ENCODE data around the gene RTN4R. TPM values are rescaled to one million over a fixed set of nuclear protein-coding genes. Genes with fewer than 3 reads are reported as not detected.

Gene RTN4R
- total RNA-seq, 2 experiments from 2014 or later = 2.3 to 3.1 TPM

DNA sequence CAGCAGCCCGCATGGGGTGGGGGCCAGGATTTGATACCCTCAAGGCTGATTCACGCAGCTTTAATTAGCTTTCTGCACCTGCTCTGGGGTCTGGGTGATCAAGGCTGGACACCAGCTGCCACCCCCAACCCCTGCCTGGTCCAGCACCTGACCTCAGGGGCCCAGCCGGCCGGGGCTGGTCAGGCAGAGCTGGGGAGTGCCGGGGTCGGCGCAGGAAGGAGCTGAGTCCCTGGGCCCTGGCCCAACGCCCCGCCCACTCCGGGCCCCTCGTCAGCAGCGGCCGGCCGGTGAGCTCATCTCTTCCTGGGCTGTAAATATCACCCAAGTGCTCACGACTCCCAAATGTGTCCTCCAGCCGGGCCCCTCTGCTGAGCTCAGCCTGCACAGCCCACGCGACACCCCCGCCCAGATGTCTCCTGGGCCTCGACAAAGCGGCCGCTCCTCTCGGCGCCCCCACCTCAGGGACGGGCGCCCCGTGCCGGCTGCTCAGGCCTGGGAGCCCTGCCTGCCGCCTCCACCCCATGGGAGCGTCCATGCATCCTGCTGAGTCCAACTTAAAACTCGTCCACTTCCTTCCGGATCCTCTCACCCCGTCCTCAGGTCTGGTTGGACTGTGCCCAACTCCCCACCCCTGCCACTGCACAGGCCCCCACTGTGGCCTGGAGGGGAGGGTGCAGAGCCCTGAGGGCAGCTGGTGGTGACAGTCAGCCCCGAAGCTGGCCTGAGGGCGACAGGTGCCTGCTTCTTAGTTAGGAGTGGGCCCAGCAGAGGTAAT is 29.0 kb downstream of the RTN4R start:
- H3K27ac Mint-ChIP-seq = peak overlapping the region; percentile 86
- POLR2A ChIA-PET = interaction anchor here (0.9 to 1.3 kb wide), 5 partner anchors 9 to 82 kb away, joined by 3 to 4 read pairs (median 3); partner anchors contain the start of gene DGCR6L

DNA sequence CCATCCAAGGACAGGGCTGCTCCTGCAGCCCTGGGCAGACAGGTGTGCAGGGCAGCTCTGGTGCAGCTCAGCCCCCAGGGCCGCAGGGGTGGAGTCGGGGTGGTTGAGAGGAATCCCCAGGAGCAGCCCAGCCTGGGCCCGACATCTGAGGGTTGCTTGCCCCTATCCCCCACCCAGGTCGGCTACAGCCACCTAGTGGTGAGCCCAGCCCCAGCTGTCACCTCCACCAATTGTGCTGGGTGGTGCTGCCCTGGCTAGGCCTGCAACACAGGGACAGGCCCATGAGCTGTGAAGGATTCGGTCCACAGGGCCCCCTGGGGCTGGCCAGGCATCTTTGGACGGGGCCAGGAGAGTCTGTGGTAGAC is 29.6 kb downstream of the RTN4R start:
- H3K36me3 Mint-ChIP-seq (ENCODE audit: low read depth) = no peaks in the 10 kb centered on the region
- no peaks in the 10 kb centered on the region for H3K27me3 Mint-ChIP-seq
- no peaks in the 10 kb centered on the region for H3K9me3 Mint-ChIP-seq
- peak; percentile 70 for DNase-seq
- ChIA-PET CTCF (interaction anchor here (1.0 to 2.3 kb wide), 6 partner anchors 10 to 83 kb away, joined by 3 to 18 read pairs (median 4); no protein-coding TSS in a partner anchor), POLR2A (interaction anchor here (0.9 to 1.3 kb wide), 6 partner anchors 9 to 81 kb away, joined by 3 to 4 read pairs (median 3); partner anchors contain the start of gene DGCR6L)
- peaks cover 27% of the 10 kb centered on the region for H3K4me1 Mint-ChIP-seq
- no peak overlapping the region for H3K4me3 Mint-ChIP-seq
- H3K27ac Mint-ChIP-seq = peak overlapping the region; percentile 86

More for the DNA sequence above, 29.0 kb downstream of the RTN4R start:
- no peaks in the 10 kb centered on the region for H3K27me3 Mint-ChIP-seq
- H3K4me3 Mint-ChIP-seq = no peak overlapping the region
- DNase-seq = no peak
- H3K4me1 Mint-ChIP-seq = peaks cover 33% of the 10 kb centered on the region
- H3K36me3 Mint-ChIP-seq (ENCODE audit: low read depth) = no peaks in the 10 kb centered on the region
- CTCF ChIA-PET = interaction anchor here (0.6 to 2.3 kb wide), 7 partner anchors 9 to 89 kb away, joined by 3 to 18 read pairs (median 3); no protein-coding TSS in a partner anchor
- H3K9me3 Mint-ChIP-seq = no peaks in the 10 kb centered on the region

DNA sequence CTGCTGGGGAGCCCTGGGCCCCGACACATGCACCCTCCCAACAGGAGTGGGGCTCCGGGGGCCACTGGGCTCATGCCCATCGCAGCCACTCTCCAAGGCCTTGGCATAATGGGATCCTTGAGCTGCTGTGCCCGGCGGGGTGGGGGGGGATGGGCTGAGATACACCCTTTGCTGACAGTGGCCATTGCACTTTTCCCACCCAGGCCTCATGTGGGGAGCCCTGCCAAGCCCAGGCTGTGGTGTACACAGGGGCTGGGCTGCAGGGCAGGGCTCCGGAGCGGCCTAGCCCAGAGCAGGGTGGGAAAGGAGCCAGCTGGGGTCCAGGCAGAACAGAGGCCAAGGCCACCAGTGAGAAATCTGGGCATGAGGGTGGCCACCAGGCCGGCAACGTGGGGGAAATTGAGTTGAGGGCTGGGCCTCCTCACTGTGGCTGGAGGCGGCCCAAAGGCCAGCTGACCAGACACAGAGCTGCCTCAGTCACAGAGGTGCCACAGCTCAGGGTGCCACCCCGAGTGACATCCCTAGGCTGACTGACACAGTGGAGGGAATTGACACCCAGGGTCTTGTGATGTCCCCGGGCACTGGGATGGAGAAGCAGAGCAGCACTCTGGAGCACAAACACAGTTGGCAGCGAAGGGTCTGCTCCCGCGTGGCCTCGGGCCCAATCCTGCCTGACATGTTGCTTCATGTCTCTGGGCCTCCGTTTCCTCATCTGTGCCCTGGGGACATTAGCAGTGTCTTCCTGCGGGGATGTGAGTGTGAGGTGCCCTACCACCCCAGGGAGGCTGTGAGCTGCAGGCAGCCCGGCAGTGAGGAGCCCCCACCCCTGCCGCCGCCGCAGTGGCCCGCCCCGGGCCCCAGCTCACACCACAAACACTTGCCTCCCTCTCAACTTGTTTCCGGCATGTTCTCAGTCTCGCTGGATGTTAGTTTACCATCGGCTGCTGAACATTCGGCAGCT is 30.4 kb downstream of the RTN4R start:
- Mint-ChIP-seq H3K36me3 (ENCODE audit: low read depth) (no peaks in the 10 kb centered on the region), H3K27me3 (no peaks in the 10 kb centered on the region), H3K9me3 (no peaks in the 10 kb centered on the region), H3K4me3 (no peak overlapping the region), H3K4me1 (peaks cover 21% of the 10 kb centered on the region), H3K27ac (peak overlapping the region; percentile 86)
- CTCF ChIA-PET = interaction anchor here (1.2 to 2.3 kb wide), 5 partner anchors 28 to 82 kb away, joined by 3 to 18 read pairs (median 4); no protein-coding TSS in a partner anchor
- peak; percentile 54 for DNase-seq
- POLR2A ChIA-PET = interaction anchor here (1.1 to 1.3 kb wide), 4 partner anchors 8 to 80 kb away, joined by 3 read pairs; no protein-coding TSS in a partner anchor

DNA sequence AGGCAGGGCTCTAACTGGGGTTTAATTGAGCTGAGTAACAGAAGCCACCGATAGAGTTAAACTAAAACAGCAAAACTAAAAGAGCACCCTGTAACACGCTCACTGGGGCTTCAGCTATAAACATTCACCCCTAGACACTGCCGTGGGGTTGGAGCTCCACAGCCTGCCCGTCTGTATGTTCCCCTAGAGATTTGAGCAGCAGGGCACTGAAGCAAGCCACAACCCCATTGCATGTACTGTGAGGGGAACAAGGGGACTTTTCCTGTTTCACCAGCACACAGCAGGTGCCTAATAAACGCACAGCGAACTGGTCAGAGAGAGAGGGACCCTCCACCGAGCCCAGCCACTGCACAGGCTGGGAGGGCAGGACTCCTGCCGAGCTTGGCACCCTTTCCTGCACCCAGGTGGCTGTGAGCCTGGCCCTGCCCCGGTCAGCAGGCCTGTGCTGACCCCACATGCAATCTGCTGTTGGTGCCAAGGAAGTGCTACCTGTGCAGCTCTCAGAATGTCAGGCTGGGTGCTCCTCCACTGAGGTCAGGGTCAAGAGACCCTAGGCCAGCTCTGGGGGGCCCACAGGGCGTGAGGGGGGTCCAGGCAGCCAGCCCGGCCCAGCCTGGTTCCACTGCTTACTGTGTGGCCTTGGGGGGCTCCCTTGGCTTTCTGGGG is 31.9 kb downstream of the RTN4R start:
- Mint-ChIP-seq H3K27me3 (no peaks in the 10 kb centered on the region), H3K4me1 (peaks cover 13% of the 10 kb centered on the region), H3K27ac (no peak overlapping the region), H3K36me3 (ENCODE audit: low read depth) (no peaks in the 10 kb centered on the region), H3K4me3 (no peak overlapping the region), H3K9me3 (no peaks in the 10 kb centered on the region)
- DNase-seq = no peak
- CTCF ChIA-PET = no interaction called here
- POLR2A ChIA-PET = no interaction called here

DNA sequence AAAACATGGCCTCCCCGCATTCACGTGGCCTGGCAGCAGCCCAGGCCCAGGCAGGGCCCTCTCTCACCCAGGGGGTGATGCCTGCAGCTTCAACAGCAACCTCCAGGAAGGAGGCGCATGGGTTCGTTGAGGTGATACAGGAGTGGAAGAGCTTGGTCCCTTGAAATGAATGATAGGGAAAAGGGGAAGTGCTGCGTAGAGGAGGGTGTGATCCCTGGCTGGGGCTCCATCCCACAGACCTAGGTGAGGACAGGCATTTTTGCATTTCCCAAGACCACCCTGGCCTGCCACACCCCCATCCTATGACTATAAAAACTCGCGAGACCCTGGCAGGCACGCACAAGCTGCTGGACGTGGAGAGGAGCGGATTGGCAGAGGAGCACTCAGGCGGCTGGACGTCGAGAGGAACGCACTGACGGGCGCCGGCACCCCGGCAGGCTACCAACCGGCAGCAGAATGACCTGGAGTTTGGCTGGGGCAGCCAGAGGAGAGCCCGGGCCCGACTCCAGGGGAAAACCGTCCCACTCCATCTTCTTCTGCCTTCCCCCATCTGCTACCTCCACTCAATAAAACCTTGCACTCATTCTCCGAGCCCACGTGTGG is 32.6 kb downstream of the RTN4R start:
- CTCF ChIA-PET = no interaction called here
- H3K36me3 Mint-ChIP-seq (ENCODE audit: low read depth) = no peaks in the 10 kb centered on the region
- no peak overlapping the region for H3K27ac Mint-ChIP-seq
- no peaks in the 10 kb centered on the region for H3K27me3 Mint-ChIP-seq
- no peak overlapping the region for H3K4me3 Mint-ChIP-seq
- H3K9me3 Mint-ChIP-seq = no peaks in the 10 kb centered on the region
- H3K4me1 Mint-ChIP-seq = peaks cover 13% of the 10 kb centered on the region
- POLR2A ChIA-PET = no interaction called here
- DNase-seq = no peak

DNA sequence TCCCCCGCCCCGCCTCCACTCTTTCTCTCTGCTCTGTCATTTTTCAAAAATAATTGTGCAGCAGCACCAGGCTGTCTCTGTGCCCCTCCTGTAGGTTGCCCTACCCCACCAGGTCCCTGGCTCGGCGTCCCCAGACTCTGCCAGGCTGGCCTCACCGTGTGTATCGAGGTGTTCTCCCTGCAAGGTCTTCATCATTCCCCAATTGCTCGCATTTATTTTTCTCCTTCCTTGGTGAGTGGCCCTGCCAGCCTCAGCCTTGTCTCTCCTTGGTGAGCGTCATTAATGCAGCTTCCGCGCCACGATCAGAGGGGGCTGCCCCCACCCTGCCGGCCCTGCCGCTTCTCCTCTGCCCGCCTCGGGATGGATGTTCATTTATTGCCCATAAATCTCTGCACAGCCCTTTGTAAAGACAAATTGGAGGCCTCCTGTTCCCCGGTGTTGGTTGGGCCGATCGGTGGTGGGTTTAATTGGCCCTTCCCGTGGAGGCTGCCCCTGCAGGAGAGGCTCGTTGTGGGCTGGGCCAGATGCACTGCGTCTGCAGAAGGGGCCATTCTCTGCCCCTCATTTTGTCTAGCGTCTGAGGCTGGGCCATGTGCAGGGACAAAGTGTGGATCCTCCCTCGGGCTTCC is 33.2 kb downstream of the RTN4R start:
- no peaks in the 10 kb centered on the region for H3K27me3 Mint-ChIP-seq

DNA sequence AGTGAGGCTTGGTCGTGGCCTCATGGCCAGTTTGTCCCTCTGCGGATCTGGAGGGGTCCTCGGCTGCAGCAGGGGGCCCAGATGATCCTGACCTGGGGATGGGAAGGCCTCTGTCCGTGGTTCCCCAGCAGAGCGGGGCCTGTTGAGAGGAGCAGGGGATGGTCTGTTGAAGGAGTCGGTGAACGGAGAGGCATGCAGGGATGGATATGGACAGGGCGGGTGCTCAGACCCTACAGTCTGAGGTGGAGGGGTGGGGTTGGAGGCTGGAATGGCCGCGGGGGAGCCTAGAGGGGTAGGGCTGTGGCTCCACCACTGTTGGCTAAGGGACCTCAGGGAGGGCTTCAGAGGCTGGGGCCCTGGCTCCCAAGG is 33.8 kb downstream of the RTN4R start:
- ChIA-PET POLR2A (no interaction called here), CTCF (no interaction called here)
- no peak overlapping the region for H3K4me3 Mint-ChIP-seq
- H3K4me1 Mint-ChIP-seq = peaks cover 9% of the 10 kb centered on the region
- H3K27me3 Mint-ChIP-seq = no peaks in the 10 kb centered on the region
- DNase-seq = no peak
- H3K9me3 Mint-ChIP-seq = no peaks in the 10 kb centered on the region
- H3K27ac Mint-ChIP-seq = no peak overlapping the region
- no peaks in the 10 kb centered on the region for H3K36me3 Mint-ChIP-seq (ENCODE audit: low read depth)

More for the DNA sequence above, 33.2 kb downstream of the RTN4R start:
- no peak for DNase-seq
- CTCF ChIA-PET = no interaction called here
- H3K4me1 Mint-ChIP-seq = peaks cover 13% of the 10 kb centered on the region
- H3K27ac Mint-ChIP-seq = no peak overlapping the region
- no peaks in the 10 kb centered on the region for H3K36me3 Mint-ChIP-seq (ENCODE audit: low read depth)
- no peaks in the 10 kb centered on the region for H3K9me3 Mint-ChIP-seq
- POLR2A ChIA-PET = no interaction called here
- no peak overlapping the region for H3K4me3 Mint-ChIP-seq

DNA sequence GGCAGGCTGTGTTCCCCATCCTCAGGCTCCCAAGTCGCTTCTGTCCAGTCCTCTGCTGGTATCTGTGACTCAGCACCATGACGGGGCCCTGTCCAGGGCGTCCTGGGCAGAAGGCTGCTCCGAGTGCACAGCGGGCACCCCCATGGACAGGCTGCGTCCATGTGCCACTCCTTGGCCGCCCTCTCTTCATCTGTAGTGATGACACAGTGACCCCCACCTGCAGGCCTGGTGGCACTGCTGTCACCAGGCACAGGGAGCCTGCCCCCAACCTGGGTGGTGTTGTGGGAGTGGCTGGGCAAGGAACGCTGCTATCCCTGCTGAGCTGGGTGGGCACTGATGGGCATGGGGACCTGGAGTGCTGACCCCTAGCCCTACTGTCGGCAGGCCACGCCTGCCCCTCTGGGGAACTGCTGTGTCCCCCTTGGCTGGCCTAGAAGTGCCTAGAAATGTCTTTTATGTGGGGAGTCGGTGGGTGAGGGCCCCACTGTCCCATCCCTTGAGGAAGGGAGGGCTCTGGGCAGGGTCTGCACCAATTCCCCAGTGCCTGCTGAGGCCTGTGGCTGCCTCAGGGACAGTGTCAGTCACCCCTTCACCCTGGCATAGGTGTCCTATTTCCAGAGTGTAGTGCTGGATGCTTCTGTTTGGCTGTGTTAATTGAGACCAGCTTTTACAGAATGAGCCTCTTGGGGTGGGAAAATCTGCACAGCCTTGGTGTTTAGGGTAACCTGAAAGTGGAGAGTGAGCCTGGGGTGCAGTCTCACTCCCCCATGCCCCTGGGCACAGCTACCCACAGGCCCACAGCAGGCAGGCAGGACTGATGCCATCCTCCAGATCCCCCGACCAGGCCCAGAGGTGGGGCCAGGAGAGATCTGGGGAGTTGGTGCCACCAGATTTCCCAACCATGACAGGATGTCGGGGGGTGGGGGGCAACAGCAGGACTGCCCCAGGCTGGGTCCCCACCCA is 34.5 kb downstream of the RTN4R start:
- CTCF ChIA-PET = no interaction called here
- Mint-ChIP-seq H3K36me3 (ENCODE audit: low read depth) (no peaks in the 10 kb centered on the region), H3K27me3 (no peaks in the 10 kb centered on the region), H3K4me3 (no peak overlapping the region), H3K9me3 (no peaks in the 10 kb centered on the region), H3K27ac (no peak overlapping the region), H3K4me1 (peaks cover 7% of the 10 kb centered on the region)
- POLR2A ChIA-PET = no interaction called here
- DNase-seq = no peak

DNA sequence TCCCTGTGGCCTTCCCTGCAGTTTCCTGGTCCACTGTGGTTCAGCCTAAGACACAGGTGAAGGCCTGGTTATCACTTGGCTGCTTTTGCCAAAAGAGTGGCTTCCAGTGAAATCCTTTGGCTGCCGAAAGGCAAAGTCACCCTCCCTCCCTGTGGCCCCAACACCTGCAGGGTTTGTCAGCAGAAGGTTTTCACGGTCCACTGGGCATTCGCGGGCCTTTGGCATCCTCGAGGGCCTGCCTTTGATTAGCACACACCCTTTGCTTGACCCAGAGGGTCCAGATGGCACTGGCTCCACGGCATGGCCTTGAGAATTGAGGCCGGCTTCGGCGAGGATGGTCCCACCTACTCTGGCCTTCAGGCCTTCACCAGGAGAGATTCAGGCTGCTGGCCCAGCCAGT is 35.3 kb downstream of the RTN4R start:
- Mint-ChIP-seq H3K4me3 (no peak overlapping the region), H3K4me1 (peaks cover 4% of the 10 kb centered on the region), H3K9me3 (no peaks in the 10 kb centered on the region), H3K27ac (no peak overlapping the region), H3K27me3 (no peaks in the 10 kb centered on the region), H3K36me3 (ENCODE audit: low read depth) (no peaks in the 10 kb centered on the region)
- DNase-seq = no peak
- CTCF ChIA-PET = no interaction called here
- POLR2A ChIA-PET = no interaction called here

DNA sequence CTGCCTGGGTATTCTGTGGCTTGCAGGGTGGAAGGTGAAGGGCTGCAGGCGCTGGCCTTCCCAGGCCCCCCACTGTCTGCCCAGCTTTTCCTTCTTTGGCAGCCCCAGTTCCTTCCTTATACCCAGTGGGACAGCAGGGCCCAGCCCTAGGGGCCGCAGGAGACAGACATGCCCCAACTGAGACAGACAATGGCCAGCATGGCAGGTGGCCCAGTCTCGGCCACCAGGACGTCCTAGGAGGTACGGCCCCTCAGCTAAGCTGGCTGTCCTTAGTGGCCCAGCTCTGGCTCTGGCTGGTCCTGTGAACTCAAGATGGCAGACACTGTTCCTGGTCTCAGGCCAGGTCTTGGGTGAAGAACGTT is 35.9 kb downstream of the RTN4R start:
- CTCF ChIA-PET = no interaction called here
- H3K4me3 Mint-ChIP-seq = no peak overlapping the region
- H3K36me3 Mint-ChIP-seq (ENCODE audit: low read depth) = no peaks in the 10 kb centered on the region
- no peak overlapping the region for H3K27ac Mint-ChIP-seq
- H3K9me3 Mint-ChIP-seq = no peaks in the 10 kb centered on the region
- no peak for DNase-seq
- POLR2A ChIA-PET = no interaction called here
- H3K4me1 Mint-ChIP-seq = peaks cover 2% of the 10 kb centered on the region
- H3K27me3 Mint-ChIP-seq = no peaks in the 10 kb centered on the region

DNA sequence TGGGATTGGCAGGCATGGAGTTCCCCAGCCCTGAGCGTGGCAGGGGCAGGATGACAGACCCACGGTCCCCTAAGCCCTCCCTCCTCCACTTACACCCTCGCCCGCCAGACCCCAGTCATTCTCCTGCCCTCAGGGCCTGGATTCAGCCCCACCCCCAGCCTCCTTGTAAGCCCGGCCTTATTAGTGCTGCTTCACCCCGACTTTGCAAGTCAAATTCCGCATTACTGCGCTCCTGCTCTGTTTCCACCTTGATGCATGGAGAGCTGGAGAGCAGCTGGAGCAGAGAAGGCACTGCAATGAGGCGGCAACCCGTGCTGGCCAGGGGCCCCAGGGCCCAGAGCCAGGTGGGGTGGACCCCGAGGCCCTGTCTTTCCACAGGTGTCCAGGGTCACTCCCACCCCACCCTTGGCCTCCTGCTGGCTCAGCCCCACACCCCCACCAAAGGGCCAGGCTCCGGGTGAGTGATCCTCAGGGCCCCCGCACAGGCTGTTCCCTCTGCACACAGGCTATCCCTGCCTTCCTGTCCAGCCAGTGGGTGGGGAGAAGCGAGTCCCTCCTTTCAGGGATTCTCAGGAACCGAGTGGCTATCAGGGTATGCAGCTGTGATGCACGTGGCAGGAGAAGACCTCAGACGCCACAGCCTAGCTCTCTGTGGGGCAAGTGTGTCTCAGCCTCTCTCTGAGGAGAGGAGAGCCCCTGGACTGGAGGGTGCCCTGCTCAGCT is 36.4 kb downstream of the RTN4R start:
- Mint-ChIP-seq H3K27me3 (no peaks in the 10 kb centered on the region), H3K36me3 (ENCODE audit: low read depth) (no peaks in the 10 kb centered on the region), H3K27ac (no peak overlapping the region), H3K4me1 (no peaks in the 10 kb centered on the region), H3K9me3 (no peaks in the 10 kb centered on the region), H3K4me3 (no peak overlapping the region)
- ChIA-PET CTCF (no interaction called here), POLR2A (no interaction called here)
- DNase-seq = no peak

Measured in activated CD4-positive, alpha-beta memory T cell treated with anti-CD3 and anti-CD28 coated beads, Interleukin-2, amount 10 ng/mL, durations not matched to agents 7 days and 5 days (primary cell).